Lower lobe of right lung (tissue), 2 donors: ENCODE measurements around the gene LIN7C. TPM values are rescaled to one million over a fixed set of nuclear protein-coding genes. Genes with fewer than 3 reads are reported as not detected.
"Not testable (repeated sequence)": the region's sequence is repeated elsewhere in the genome, so short reads cannot be mapped to it uniquely, and the experiment has no call there.

Source experiments
- ATAC-seq, 2 donors: fragments of 200-7000 bp; cut with Tn5 transposase; one replicate each; pipeline ENCODE4 v1.9.1; 2020 to 2022; ENCODE audit warnings: mild to moderate bottlenecking in 2 of 2, moderate library complexity in 2 of 2
- DNase-seq: peaks from one replicate; pipeline ENCODE4 v3.0.0-alpha.2; 2020
- H3K27ac ChIP-seq: fragments of 200-600 bp; one replicate; pipeline ENCODE4 v1.8.0; 2022
- H3K27me3 ChIP-seq: fragments of 200-600 bp; one replicate; pipeline ENCODE4 v1.8.0; 2022; ENCODE audit warnings: low read depth
- H3K36me3 ChIP-seq: fragments of 200-600 bp; one replicate; pipeline ENCODE4 v1.8.0; 2022; ENCODE audit warnings: mild to moderate bottlenecking
- H3K4me1 ChIP-seq: fragments of 200-600 bp; one replicate; pipeline ENCODE4 v1.8.0; 2022
- H3K4me3 ChIP-seq: fragments of 200-600 bp; one replicate; pipeline ENCODE4 v1.8.0; 2022; ENCODE audit warnings: mild to moderate bottlenecking
- H3K9me3 ChIP-seq: fragments of 200-600 bp; one replicate; pipeline ENCODE4 v1.8.0; 2022
- CTCF ChIP-seq: fragments of 200-600 bp; IDR thresholded peaks from one replicate; pipeline ENCODE4 v1.8.0; 2022; ENCODE audit warnings: antibody characterized with exemption, mild to moderate bottlenecking
- intact Hi-C: fragments of 100-400 bp; cut with DNase I; formaldehyde crosslinking; loops from one replicate; pipeline ENCODE4 v1.11.0; 2022
- total RNA-seq: library from RNA; stranded (reverse); fragmentation: NEBNext Ultra II Directional; extraction: Animal tissue kit (Norgen Biotek cat#: 25700); gene quantifications from one replicate; pipeline ENCODE4 v1.2.1, GENCODE V29; 2021
- donor health status: DM: no; HTN: yes; CAD: no; lungs with severe emphysema.

Gene LIN7C
- total RNA-seq, 1 donor from 2014 or later, result 33.6 TPM

GRCh38 chr11:27520226-27520625, 13.7 kb upstream of the LIN7C start:
- Histone ChIP-seq H3K36me3 (no peaks in the 10 kb centered on the region), H3K27ac (no peak overlapping the region), H3K4me1 (no peaks in the 10 kb centered on the region), H3K9me3 (no peaks in the 10 kb centered on the region), H3K27me3 (no peaks in the 10 kb centered on the region), H3K4me3 (no peak overlapping the region)
- intact Hi-C loops, result no loop called here
- TF ChIP-seq CTCF, result no peak
- ATAC-seq (no peak), DNase-seq (no peak)

GRCh38 chr11:27518518-27518917, 11.9 kb upstream of the LIN7C start:
- no peak for DNase-seq
- no peaks in the 10 kb centered on the region for H3K4me1 ChIP-seq
- no peak for TF ChIP-seq CTCF
- no peaks in the 10 kb centered on the region for H3K27me3 ChIP-seq
- H3K27ac ChIP-seq, result no peak overlapping the region
- H3K4me3 ChIP-seq, result no peak overlapping the region
- no peaks in the 10 kb centered on the region for H3K36me3 ChIP-seq
- no peaks in the 10 kb centered on the region for H3K9me3 ChIP-seq
- ATAC-seq, result no peak
- intact Hi-C loops, result no loop called here

- H3K27me3 ChIP-seq, DNase-seq, H3K36me3 ChIP-seq, ATAC-seq, intact Hi-C loops, H3K9me3 ChIP-seq, H3K4me3 ChIP-seq, H3K27ac ChIP-seq, H3K4me1 ChIP-seq: not testable (repeated sequence)
Measured at GRCh38 chr11:27517490-27517889, 10.9 kb upstream of the LIN7C start.

- Histone ChIP-seq H3K4me3 (no peak overlapping the region), H3K27ac (no peak overlapping the region), H3K9me3 (no peaks in the 10 kb centered on the region), H3K36me3 (no peaks in the 10 kb centered on the region), H3K27me3 (no peaks in the 10 kb centered on the region), H3K4me1 (no peaks in the 10 kb centered on the region)
- ATAC-seq (no peak), DNase-seq (no peak)
- no peak for TF ChIP-seq CTCF
- intact Hi-C loops, result no loop called here
Measured at GRCh38 chr11:27514558-27514957, 8.0 kb upstream of the LIN7C start.

- H3K4me1 ChIP-seq, result no peaks in the 10 kb centered on the region
- no peak overlapping the region for H3K4me3 ChIP-seq
- H3K9me3 ChIP-seq, result no peaks in the 10 kb centered on the region
- H3K27me3 ChIP-seq, result no peaks in the 10 kb centered on the region
- H3K36me3 ChIP-seq, result no peaks in the 10 kb centered on the region
- no peak for ATAC-seq
- no peak overlapping the region for H3K27ac ChIP-seq
- intact Hi-C loops, result no loop called here
- TF ChIP-seq CTCF, result no peak
- DNase-seq, result no peak
Measured at GRCh38 chr11:27514076-27514475, 7.5 kb upstream of the LIN7C start.

- Histone ChIP-seq H3K27me3 (no peaks in the 10 kb centered on the region), H3K4me1 (no peaks in the 10 kb centered on the region), H3K9me3 (no peaks in the 10 kb centered on the region), H3K27ac (no peak overlapping the region), H3K4me3 (no peak overlapping the region), H3K36me3 (no peaks in the 10 kb centered on the region)
- no peak for TF ChIP-seq CTCF
- no peak for ATAC-seq
- intact Hi-C loops, result no loop called here
- DNase-seq, result no peak
Measured at GRCh38 chr11:27513389-27513788, 6.8 kb upstream of the LIN7C start.
